Sigmoid colon (tissue), 3 donors: ENCODE results near the gene SDC4.
A peak's percentile ranks its signal among the peaks of the same experiment; 100 is the strongest.

Experiments used
- POLR2A ChIP-seq, 2 donors: fragments of 450-650 bp; IDR thresholded peaks; one replicate each; pipeline ENCODE4 v1.6.1; 2016; ENCODE audit warnings: antibody characterized with exemption in 2 of 2, mild to moderate bottlenecking in 2 of 2, moderate library complexity in 2 of 2
- TF ChIP-seq, protein P1 (sequence below), 4 experiments: fragments of 450-650 bp in 3 of 4; fragments of 200-600 bp in 1 of 4; IDR thresholded peaks; one replicate each; pipeline ENCODE4 v1.5.1; 2016 to 2019; ENCODE audit warnings: antibody characterized with exemption in 4 of 4, mild to moderate bottlenecking in 3 of 4, moderate library complexity in 2 of 4

DNA sequence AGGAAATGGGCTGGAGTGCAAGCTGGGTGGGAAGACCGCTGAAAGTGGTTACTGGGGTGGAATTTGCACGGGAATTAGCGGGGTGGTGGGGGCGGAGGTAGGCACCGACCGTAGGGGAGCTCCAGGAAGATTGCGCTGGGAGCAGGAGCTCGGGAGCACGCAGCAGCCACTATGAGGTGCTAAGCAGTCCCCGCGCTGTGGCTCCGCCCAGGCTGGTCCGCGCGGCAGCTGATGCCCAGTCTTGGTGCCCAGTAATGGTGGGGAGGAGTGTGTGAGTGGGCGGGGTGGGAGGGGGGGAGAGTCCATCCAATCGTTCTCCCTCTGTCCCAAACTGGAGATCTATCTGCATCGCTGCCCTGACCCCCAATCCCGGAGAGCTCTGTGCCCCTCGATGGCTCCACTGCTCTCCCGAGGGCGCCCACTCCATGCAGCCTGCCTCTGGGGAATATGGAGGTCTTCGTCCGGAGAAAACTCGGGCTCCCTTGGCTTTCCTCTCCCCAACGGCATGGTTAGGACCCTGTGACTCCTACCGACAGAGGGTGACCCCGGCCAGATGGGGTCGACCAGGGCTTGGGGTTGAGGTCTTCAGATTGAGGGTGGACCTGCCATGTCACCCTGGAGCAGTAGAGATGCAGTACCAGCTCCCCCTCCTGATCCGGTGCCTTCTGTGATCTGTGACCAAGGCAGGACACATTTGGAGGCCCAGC is 24.6 kb upstream of the SDC4 start:
- no peak for TF ChIP-seq POLR2A (IDR thresholded peaks at IDR 0.05)
- TF ChIP-seq, protein P1, sequence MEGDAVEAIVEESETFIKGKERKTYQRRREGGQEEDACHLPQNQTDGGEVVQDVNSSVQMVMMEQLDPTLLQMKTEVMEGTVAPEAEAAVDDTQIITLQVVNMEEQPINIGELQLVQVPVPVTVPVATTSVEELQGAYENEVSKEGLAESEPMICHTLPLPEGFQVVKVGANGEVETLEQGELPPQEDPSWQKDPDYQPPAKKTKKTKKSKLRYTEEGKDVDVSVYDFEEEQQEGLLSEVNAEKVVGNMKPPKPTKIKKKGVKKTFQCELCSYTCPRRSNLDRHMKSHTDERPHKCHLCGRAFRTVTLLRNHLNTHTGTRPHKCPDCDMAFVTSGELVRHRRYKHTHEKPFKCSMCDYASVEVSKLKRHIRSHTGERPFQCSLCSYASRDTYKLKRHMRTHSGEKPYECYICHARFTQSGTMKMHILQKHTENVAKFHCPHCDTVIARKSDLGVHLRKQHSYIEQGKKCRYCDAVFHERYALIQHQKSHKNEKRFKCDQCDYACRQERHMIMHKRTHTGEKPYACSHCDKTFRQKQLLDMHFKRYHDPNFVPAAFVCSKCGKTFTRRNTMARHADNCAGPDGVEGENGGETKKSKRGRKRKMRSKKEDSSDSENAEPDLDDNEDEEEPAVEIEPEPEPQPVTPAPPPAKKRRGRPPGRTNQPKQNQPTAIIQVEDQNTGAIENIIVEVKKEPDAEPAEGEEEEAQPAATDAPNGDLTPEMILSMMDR (IDR thresholded peaks at IDR 0.05): peak in 1 of 4 experiments; percentile 36
